Stimulated activated CD8-positive, alpha-beta memory T cell treated with anti-CD3 and anti-CD28 coated beads, Interleukin-4, amount 100 ng/mL, for 24 hours (primary cell): ENCODE results near the gene CD209.
A peak's percentile ranks its signal among the peaks of the same experiment; 100 is the strongest.

Experiments used
- DNase-seq: peaks from one replicate; pipeline ENCODE4 v3.0.0-alpha.2; 2020; ENCODE audit warnings: low read depth

CD209 gene

GRCh38 chr19:7705387-7706187 lies 41.7 kb downstream of the CD209 start:
- DNase-seq = peak; percentile 57

- no peak for DNase-seq
Measured at GRCh38 chr19:7704280-7705060, 42.9 kb downstream of the CD209 start.

- DNase-seq = no peak
Measured at GRCh38 chr19:7703332-7703731, 44.0 kb downstream of the CD209 start.

- no peak for DNase-seq
Measured at GRCh38 chr19:7701654-7702457, 45.5 kb downstream of the CD209 start, which contains the start of gene FCER2. TSS of gene FCER2 (minus strand) at chr19:7702131. CDS start at chr19:7699760, 2,371 bp downstream.

GRCh38 chr19:7701049-7701653 lies 46.2 kb downstream of the CD209 start:
- DNase-seq = no peak

- DNase-seq = no peak
Measured at GRCh38 chr19:7699417-7700401, 47.6 kb downstream of the CD209 start.

GRCh38 chr19:7699003-7699402 lies 48.3 kb downstream of the CD209 start:
- no peak for DNase-seq

GRCh38 chr19:7698583-7698982 lies 48.8 kb downstream of the CD209 start:
- no peak for DNase-seq

- DNase-seq = no peak
Measured at GRCh38 chr19:7697721-7698287, 49.5 kb downstream of the CD209 start.

- no peak for DNase-seq
Measured at GRCh38 chr19:7694499-7694898, 52.8 kb downstream of the CD209 start.

- no peak for DNase-seq
Measured at GRCh38 chr19:7692417-7693088, 54.8 kb downstream of the CD209 start.

GRCh38 chr19:7691497-7691896 lies 55.8 kb downstream of the CD209 start:
- DNase-seq = no peak

- DNase-seq = no peak
Measured at GRCh38 chr19:7690779-7691258, 56.5 kb downstream of the CD209 start.
